Stimulated activated naive B cell treated with anti-CD40 and anti-IgM and Interleukin-4, amounts not matched to agents 10 μg/mL and 1 μg/mL and 100 μg/mL, for 72 hours (primary cell): ENCODE data around the gene EPGN.

Experiments used
- ATAC-seq, 2 donors: fragments of 150-1000 bp; cut with Tn5 transposase; replicated peaks; 2 replicates each; pipeline ENCODE4 v1.10.0; 2021; ENCODE audit warnings: moderate library complexity in 1 of 2
- DNase-seq: peaks from one replicate; pipeline ENCODE4 v3.0.0; 2021
- H3K27ac Mint-ChIP-seq: one replicate; pipeline ENCODE4 v1.8.0; 2022; ENCODE audit warnings: mild to moderate bottlenecking, mixed read lengths
- H3K27me3 Mint-ChIP-seq, 2 donors: one replicate each; pipeline ENCODE4 v1.8.0; 2022; ENCODE audit warnings: mixed read lengths in 2 of 2
- H3K36me3 Mint-ChIP-seq, 2 donors: one replicate each; pipeline ENCODE4 v1.8.0; 2022; ENCODE audit warnings: mixed read lengths in 2 of 2, mild to moderate bottlenecking in 1 of 2
- H3K4me1 Mint-ChIP-seq, 2 donors: one replicate each; pipeline ENCODE4 v1.8.0; 2022; ENCODE audit warnings: mixed read lengths in 2 of 2, mild to moderate bottlenecking in 1 of 2
- H3K4me3 Mint-ChIP-seq, 2 donors: one replicate each; pipeline ENCODE4 v1.8.0; 2022; ENCODE audit warnings: mild to moderate bottlenecking in 2 of 2, mixed read lengths in 2 of 2, moderate library complexity in 1 of 2
- H3K9me3 Mint-ChIP-seq, 2 donors: one replicate each; pipeline ENCODE4 v1.8.0; 2022; ENCODE audit warnings: mixed read lengths in 2 of 2, mild to moderate bottlenecking in 1 of 2

The EPGN gene

DNA sequence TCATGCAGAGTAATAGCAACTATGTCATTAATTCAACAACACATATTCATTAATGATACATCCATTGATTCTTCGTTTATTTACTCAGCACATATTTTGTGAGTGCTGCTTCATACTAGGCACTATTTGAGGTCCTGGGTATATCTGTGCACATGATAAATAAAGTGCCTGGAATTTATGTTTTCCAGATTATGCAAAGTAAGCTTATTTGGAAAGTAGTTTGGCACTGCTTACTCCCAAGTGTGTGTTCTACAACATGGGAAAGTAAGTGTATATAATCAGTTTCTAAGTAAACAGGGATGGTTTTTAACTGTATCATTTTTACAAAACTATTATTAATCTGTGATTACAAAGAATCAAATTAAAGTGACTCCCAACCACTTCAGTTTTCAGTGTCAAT, 16.8 kb upstream of the EPGN start:
- no peaks in the 10 kb centered on the region for H3K27me3 Mint-ChIP-seq
- H3K4me3 Mint-ChIP-seq: no peak overlapping the region
- H3K4me1 Mint-ChIP-seq: no peaks in the 10 kb centered on the region
- H3K9me3 Mint-ChIP-seq: no peaks in the 10 kb centered on the region
- no peak for ATAC-seq
- H3K36me3 Mint-ChIP-seq: no peaks in the 10 kb centered on the region
- no peak for DNase-seq
- H3K27ac Mint-ChIP-seq: no peak overlapping the region

DNA sequence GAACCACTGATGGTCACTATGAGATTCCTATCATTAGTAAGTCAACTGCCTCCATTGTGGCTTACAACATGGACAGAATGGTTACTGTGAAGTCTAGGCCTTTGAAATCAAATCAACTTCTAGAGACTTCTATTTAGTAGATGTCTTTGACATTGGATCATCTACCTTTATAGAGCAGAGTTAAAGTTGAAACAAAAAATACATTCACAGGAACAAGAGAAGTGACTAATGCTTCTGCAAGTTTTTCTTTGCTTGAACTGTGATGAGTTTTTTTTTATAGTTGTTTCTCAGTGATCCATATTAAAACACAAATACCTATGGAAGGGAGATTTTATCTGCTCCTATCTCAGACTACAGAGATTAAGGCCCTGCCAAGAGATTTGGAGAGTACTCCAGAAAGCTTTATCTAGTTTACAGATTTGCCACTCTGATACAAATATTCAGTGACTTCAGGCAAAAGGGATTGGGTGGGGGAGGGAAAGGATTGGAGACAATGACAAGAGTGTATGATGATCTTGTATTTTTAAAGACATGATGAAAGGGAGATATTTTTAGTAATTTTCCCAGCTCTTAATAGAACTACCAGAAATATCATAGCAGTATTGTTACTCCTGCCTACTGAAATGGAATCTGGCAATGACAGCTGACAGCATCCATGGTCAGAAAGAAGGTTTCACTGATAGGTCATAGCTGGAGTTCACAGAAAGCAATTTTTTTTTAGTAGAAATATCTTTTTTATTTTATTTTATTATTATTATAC, 16.0 kb upstream of the EPGN start:
- H3K27me3 Mint-ChIP-seq: no peaks in the 10 kb centered on the region
- H3K27ac Mint-ChIP-seq: no peak overlapping the region
- no peaks in the 10 kb centered on the region for H3K9me3 Mint-ChIP-seq
- no peaks in the 10 kb centered on the region for H3K36me3 Mint-ChIP-seq
- ATAC-seq: no peak
- DNase-seq: no peak
- no peaks in the 10 kb centered on the region for H3K4me1 Mint-ChIP-seq
- no peak overlapping the region for H3K4me3 Mint-ChIP-seq

DNA sequence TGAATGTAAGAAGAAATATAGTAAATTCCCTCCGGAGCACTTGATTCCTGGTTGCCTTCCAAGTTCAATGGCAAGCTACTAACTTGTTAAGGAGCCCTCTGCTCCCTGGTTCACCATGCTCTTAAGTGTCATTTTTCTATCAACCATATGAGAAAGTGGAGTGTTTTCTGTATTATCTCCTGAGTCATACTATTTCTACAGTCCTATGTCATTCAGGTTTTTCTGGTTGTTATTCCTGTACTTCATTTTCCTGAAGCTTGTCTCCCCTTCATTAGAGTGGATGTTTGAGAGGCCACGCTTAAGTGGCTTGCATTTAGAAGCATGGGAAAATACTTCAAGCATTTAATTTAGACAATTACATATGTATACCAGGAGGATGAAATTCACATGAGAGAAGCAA, 14.7 kb upstream of the EPGN start:
- ATAC-seq (no peak), DNase-seq (no peak)
- Mint-ChIP-seq H3K27ac (no peak overlapping the region), H3K4me1 (no peaks in the 10 kb centered on the region), H3K36me3 (no peaks in the 10 kb centered on the region), H3K27me3 (no peaks in the 10 kb centered on the region), H3K9me3 (no peaks in the 10 kb centered on the region), H3K4me3 (no peak overlapping the region)

GRCh38 chr4:74294681-74295080, 13.6 kb upstream of the EPGN start:
- no peak overlapping the region for H3K27ac Mint-ChIP-seq
- H3K27me3 Mint-ChIP-seq: no peaks in the 10 kb centered on the region
- H3K36me3 Mint-ChIP-seq: no peaks in the 10 kb centered on the region
- no peak overlapping the region for H3K4me3 Mint-ChIP-seq
- no peaks in the 10 kb centered on the region for H3K4me1 Mint-ChIP-seq
- ATAC-seq (no peak), DNase-seq (no peak)
- no peaks in the 10 kb centered on the region for H3K9me3 Mint-ChIP-seq

- no peaks in the 10 kb centered on the region for H3K9me3 Mint-ChIP-seq
- ATAC-seq: no peak
- no peaks in the 10 kb centered on the region for H3K36me3 Mint-ChIP-seq
- no peak overlapping the region for H3K27ac Mint-ChIP-seq
- no peak overlapping the region for H3K4me3 Mint-ChIP-seq
- no peaks in the 10 kb centered on the region for H3K27me3 Mint-ChIP-seq
- no peak for DNase-seq
- no peaks in the 10 kb centered on the region for H3K4me1 Mint-ChIP-seq
These were observed 10.7 kb upstream of the EPGN start for GRCh38 chr4:74297539-74297938.

DNA sequence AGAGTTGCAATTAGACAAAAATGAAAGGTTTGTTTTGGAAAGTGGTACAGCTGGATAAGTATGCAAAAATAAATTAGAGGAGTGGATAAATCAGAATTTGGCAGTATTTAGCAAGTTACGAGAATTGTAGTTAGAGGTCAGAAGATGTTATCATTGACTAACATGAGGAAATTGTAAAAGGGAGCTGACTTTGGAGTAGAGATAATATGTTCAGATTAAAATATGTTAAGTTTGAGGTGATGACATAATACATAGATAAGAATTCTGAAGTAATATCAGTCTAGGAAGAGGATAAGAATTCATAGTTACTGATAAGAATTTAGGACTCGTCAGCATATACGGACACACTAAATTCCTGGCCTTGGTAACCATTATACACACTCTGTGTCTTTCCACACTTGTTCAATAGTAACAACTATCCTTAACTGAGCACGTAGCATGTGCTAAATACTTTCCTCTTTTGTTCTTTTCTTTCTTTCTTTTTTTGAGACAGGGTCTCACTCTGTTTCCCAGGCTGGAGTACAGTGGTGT, 4.1 kb upstream of the EPGN start:
- Mint-ChIP-seq H3K27me3 (no peaks in the 10 kb centered on the region), H3K4me3 (no peak overlapping the region), H3K9me3 (no peaks in the 10 kb centered on the region), H3K4me1 (no peaks in the 10 kb centered on the region), H3K27ac (no peak overlapping the region), H3K36me3 (no peaks in the 10 kb centered on the region)
- DNase-seq: no peak
- no peak for ATAC-seq

- ATAC-seq (no peak), DNase-seq (no peak)
- H3K27me3 Mint-ChIP-seq: no peaks in the 10 kb centered on the region
- no peaks in the 10 kb centered on the region for H3K9me3 Mint-ChIP-seq
- H3K36me3 Mint-ChIP-seq: no peaks in the 10 kb centered on the region
- H3K4me3 Mint-ChIP-seq: no peak overlapping the region
- H3K4me1 Mint-ChIP-seq: no peaks in the 10 kb centered on the region
- H3K27ac Mint-ChIP-seq: no peak overlapping the region
These were observed 3.3 kb upstream of the EPGN start for GRCh38 chr4:74305000-74305399.

DNA sequence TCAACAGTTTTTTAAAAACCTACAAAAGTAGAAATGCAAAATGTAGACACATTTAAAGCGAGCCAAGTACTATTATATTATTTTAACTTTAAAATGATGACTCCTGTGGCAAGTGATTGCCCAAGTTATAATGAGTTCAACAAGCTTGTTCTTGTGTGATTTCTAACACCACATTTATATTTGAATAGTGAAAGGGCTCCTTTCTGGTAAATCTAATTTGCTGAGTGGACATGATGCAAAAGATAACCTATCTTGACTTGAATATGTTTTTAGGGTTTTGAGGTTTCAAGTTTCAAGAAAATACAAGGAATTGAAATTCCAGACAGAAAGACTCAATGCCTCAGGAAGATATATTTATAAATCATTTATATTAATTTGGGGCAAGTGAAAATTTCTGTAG, 1.1 kb upstream of the EPGN start:
- Mint-ChIP-seq H3K9me3 (no peaks in the 10 kb centered on the region), H3K4me3 (no peak overlapping the region), H3K4me1 (no peaks in the 10 kb centered on the region), H3K27me3 (no peaks in the 10 kb centered on the region), H3K27ac (no peak overlapping the region), H3K36me3 (no peaks in the 10 kb centered on the region)
- DNase-seq: no peak
- no peak for ATAC-seq

DNA sequence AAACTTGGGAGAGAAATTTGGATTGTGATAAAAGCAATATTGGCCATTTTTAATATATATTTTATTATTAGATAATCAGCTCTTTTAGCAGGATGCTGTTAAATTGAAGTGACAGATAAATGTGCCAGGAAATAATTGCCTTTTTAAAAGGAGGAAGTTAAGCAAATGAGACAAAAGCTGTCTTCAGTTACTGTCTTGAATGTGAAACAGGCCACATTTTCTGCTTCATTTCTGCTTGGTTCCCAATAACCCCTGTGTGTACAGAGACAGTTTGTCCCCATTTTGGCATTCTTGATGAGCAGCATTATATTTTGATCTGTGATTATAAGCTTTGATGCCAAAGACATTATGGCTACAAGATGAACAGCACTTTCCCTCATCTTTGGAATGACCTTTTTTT, 953 bp downstream of the EPGN start:
- Mint-ChIP-seq H3K4me3 (no peak overlapping the region), H3K9me3 (no peaks in the 10 kb centered on the region), H3K36me3 (no peaks in the 10 kb centered on the region), H3K27me3 (no peaks in the 10 kb centered on the region), H3K27ac (no peak overlapping the region), H3K4me1 (no peaks in the 10 kb centered on the region)
- DNase-seq: no peak
- no peak for ATAC-seq

- no peak overlapping the region for H3K4me3 Mint-ChIP-seq
- DNase-seq (no peak), ATAC-seq (peak; percentile 46 to 62)
- H3K27me3 Mint-ChIP-seq: no peaks in the 10 kb centered on the region
- H3K27ac Mint-ChIP-seq: no peak overlapping the region
- H3K36me3 Mint-ChIP-seq: no peaks in the 10 kb centered on the region
- H3K4me1 Mint-ChIP-seq: no peaks in the 10 kb centered on the region
- H3K9me3 Mint-ChIP-seq: no peaks in the 10 kb centered on the region
These were observed 3.5 kb downstream of the EPGN start for GRCh38 chr4:74311696-74312313.

GRCh38 chr4:74314329-74314728, 6.1 kb downstream of the EPGN start:
- no peaks in the 10 kb centered on the region for H3K9me3 Mint-ChIP-seq
- no peaks in the 10 kb centered on the region for H3K27me3 Mint-ChIP-seq
- no peak for DNase-seq
- H3K4me1 Mint-ChIP-seq: no peaks in the 10 kb centered on the region
- no peaks in the 10 kb centered on the region for H3K36me3 Mint-ChIP-seq
- H3K27ac Mint-ChIP-seq: no peak overlapping the region
- ATAC-seq: no peak
- H3K4me3 Mint-ChIP-seq: no peak overlapping the region

DNA sequence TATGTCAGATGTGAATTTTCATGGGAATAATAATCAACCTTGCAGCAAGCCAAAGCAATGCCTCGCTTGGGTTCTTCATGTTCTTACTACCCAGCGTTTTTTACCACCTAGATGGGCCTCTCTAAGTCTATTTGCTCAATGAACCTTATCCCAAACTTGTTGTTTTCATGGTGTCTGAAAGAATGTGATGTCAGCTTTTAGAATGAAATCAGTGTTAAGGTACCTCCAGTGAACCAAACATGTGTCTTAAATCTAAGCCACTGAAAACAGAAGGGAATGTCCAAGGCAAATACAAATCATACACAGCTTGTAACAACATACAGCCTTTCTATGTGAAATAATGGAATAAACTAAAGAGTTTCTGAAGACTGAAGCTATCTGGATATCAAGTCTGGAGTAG, 6.7 kb downstream of the EPGN start:
- Mint-ChIP-seq H3K4me1 (no peaks in the 10 kb centered on the region), H3K9me3 (no peaks in the 10 kb centered on the region), H3K27me3 (no peaks in the 10 kb centered on the region), H3K27ac (no peak overlapping the region), H3K4me3 (no peak overlapping the region), H3K36me3 (no peaks in the 10 kb centered on the region)
- DNase-seq (no peak), ATAC-seq (no peak)

GRCh38 chr4:74315376-74315775, 7.1 kb downstream of the EPGN start:
- no peak overlapping the region for H3K4me3 Mint-ChIP-seq
- H3K27me3 Mint-ChIP-seq: no peaks in the 10 kb centered on the region
- no peaks in the 10 kb centered on the region for H3K9me3 Mint-ChIP-seq
- H3K4me1 Mint-ChIP-seq: no peaks in the 10 kb centered on the region
- H3K27ac Mint-ChIP-seq: no peak overlapping the region
- no peaks in the 10 kb centered on the region for H3K36me3 Mint-ChIP-seq
- ATAC-seq: no peak
- DNase-seq: no peak

- Mint-ChIP-seq H3K36me3 (no peaks in the 10 kb centered on the region), H3K27ac (no peak overlapping the region), H3K27me3 (peaks cover 6 to 7% of the 10 kb centered on the region in 2 donors), H3K9me3 (no peaks in the 10 kb centered on the region), H3K4me3 (no peak overlapping the region), H3K4me1 (peaks cover 0 to 5% of the 10 kb centered on the region in 2 donors)
- DNase-seq: no peak
- no peak for ATAC-seq
These were observed 8.1 kb downstream of the EPGN start for GRCh38 chr4:74316397-74316796.

DNA sequence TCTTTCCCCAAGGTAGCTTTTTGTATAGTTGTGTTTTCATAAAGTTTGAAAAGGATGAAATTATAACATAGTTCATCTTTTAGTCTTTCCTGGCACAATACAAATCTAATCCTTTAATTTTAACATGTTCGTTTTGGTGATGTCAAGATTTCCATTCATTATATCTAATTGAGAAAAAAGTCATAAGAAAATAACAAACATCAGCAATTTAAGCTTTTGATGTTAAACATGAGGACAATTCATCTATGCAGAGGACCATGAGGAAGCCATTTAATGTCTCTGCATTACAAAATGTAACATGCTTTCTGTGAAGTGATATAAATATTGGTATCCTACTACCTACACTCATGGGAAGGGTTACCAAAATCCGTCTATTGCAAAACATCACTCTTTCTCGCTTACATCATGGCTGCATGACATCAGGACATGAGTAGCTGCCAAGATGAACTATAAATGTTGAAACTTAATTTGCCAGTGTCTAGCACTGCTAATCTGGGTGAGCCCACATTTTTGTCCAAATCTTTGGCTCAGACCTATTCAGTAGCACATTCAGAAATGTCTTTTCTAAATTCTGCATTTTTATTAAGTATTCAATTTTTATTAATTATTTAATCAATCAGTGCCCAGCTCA, 9.5 kb downstream of the EPGN start:
- Mint-ChIP-seq H3K36me3 (no peaks in the 10 kb centered on the region), H3K4me1 (peaks cover 0 to 5% of the 10 kb centered on the region in 2 donors), H3K27me3 (peaks cover 6 to 7% of the 10 kb centered on the region in 2 donors), H3K4me3 (no peak overlapping the region), H3K27ac (no peak overlapping the region), H3K9me3 (no peaks in the 10 kb centered on the region)
- DNase-seq (no peak), ATAC-seq (no peak)
